ENCODE results near the gene GATA2.

DNA sequence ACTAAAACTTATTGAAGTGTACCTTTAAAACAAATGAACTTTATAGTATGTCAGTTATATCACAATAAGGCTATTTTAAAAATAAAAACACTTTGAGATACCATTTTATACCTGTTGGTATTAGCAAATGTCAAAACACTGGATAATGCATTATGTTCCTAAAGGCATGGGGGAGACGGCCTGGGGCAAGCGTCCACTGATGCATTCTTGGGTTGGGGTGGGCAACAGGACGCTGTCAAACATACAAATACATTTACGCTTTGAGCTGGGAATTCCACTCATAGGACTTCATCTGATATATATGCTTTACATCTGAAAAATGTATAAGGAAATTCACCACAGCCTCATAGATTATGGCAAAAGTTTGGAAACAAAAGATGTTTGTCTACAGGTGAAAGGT, 7.6 kb upstream of the GATA2 start:
- TF ChIP-seq POLR2AphosphoS5 (IDR thresholded peaks at IDR 0.05) (no peak), POLR2A (IDR thresholded peaks at IDR 0.05) (no peak)
- TF ChIP-seq, protein P1, sequence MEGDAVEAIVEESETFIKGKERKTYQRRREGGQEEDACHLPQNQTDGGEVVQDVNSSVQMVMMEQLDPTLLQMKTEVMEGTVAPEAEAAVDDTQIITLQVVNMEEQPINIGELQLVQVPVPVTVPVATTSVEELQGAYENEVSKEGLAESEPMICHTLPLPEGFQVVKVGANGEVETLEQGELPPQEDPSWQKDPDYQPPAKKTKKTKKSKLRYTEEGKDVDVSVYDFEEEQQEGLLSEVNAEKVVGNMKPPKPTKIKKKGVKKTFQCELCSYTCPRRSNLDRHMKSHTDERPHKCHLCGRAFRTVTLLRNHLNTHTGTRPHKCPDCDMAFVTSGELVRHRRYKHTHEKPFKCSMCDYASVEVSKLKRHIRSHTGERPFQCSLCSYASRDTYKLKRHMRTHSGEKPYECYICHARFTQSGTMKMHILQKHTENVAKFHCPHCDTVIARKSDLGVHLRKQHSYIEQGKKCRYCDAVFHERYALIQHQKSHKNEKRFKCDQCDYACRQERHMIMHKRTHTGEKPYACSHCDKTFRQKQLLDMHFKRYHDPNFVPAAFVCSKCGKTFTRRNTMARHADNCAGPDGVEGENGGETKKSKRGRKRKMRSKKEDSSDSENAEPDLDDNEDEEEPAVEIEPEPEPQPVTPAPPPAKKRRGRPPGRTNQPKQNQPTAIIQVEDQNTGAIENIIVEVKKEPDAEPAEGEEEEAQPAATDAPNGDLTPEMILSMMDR (IDR thresholded peaks at IDR 0.05), result no peak
